ENCODE results near the gene FNDC8.
A peak's percentile ranks its signal among the peaks of the same experiment; 100 is the strongest.

GRCh38 chr17:35141681-35142466, 20.5 kb downstream of the FNDC8 start, which contains the start of gene NLE1:
- TF ChIP-seq CTCF (IDR thresholded peaks at IDR 0.05) = peak in 1 of 3 donors; percentile 78
- no peak for TF ChIP-seq POLR2A (IDR thresholded peaks at IDR 0.05)
